ENCODE results near the gene CILP2. TPM values are rescaled to one million over a fixed set of nuclear protein-coding genes. Genes with fewer than 3 reads are reported as not detected.
A peak's percentile ranks its signal among the peaks of the same experiment; 100 is the strongest.

Gene CILP2
- total and polyA plus RNA-seq, 9 of the 15 experiments (the other 6 are each of a cell fraction or from before 2014, with no cell fraction given) = 0.04 to 0.35 (median 0.05) TPM; not detected in 2

- ATAC-seq = peak; percentile 4; the same call in 2 of the 3 replicates
- TF ChIP-seq POLR2G (IDR thresholded peaks at IDR 0.05; ENCODE audit: low read depth, low read length) (peak; percentile 45; the same call in 1 of the 2 replicates), MAFK (IDR thresholded peaks at IDR 0.05; ENCODE audit: low read length) (no peak), EGR1 (conservative IDR thresholded peaks at IDR 0.05) (0 out of 2 replicates have a peak, but pooled peaks have one; percentile 5), NR4A1 (CRISPR knock-in tag; IDR thresholded peaks at IDR 0.05) (no peak), NR4A1 (tag; IDR thresholded peaks at IDR 0.05) (no peak), YY1 (IDR thresholded peaks at IDR 0.05; ENCODE audit: borderline replicate concordance in 1 of 3, control insufficient read depth in 1 of 3, extremely low read depth in 1 of 3, insufficient read depth in 3 of 3, insufficient read length in 1 of 3, insufficient replicate concordance in 2 of 3, low read depth in 1 of 3, low read length in 2 of 3) (no peak), RBFOX2 (IDR thresholded peaks at IDR 0.05; ENCODE audit: low read depth, low read length) (peak; percentile 62), ZNF740 (CRISPR knock-in tag; IDR thresholded peaks at IDR 0.05) (0 out of 2 replicates have a peak, but pooled peaks have one; percentile 41), ZNF740 (tag; IDR thresholded peaks at IDR 0.05) (no peak), ZFX (CRISPR knock-in tag; IDR thresholded peaks at IDR 0.05) (0 out of 2 replicates have a peak, but pooled peaks have one; percentile 17)
- TF ChIP-seq, protein P1, sequence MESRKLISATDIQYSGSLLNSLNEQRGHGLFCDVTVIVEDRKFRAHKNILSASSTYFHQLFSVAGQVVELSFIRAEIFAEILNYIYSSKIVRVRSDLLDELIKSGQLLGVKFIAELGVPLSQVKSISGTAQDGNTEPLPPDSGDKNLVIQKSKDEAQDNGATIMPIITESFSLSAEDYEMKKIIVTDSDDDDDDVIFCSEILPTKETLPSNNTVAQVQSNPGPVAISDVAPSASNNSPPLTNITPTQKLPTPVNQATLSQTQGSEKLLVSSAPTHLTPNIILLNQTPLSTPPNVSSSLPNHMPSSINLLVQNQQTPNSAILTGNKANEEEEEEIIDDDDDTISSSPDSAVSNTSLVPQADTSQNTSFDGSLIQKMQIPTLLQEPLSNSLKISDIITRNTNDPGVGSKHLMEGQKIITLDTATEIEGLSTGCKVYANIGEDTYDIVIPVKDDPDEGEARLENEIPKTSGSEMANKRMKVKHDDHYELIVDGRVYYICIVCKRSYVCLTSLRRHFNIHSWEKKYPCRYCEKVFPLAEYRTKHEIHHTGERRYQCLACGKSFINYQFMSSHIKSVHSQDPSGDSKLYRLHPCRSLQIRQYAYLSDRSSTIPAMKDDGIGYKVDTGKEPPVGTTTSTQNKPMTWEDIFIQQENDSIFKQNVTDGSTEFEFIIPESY (CRISPR knock-in tag; IDR thresholded peaks at IDR 0.05) = peak; percentile 88
- TF ChIP-seq, protein P2, sequence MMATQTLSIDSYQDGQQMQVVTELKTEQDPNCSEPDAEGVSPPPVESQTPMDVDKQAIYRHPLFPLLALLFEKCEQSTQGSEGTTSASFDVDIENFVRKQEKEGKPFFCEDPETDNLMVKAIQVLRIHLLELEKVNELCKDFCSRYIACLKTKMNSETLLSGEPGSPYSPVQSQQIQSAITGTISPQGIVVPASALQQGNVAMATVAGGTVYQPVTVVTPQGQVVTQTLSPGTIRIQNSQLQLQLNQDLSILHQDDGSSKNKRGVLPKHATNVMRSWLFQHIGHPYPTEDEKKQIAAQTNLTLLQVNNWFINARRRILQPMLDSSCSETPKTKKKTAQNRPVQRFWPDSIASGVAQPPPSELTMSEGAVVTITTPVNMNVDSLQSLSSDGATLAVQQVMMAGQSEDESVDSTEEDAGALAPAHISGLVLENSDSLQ (IDR thresholded peaks at IDR 0.05) = 0 out of 2 replicates have a peak, but pooled peaks have one; percentile 32
- H3K4me3 ChIP-seq = no peak overlapping the region
- peaks cover 72% of the 10 kb centered on the region; the same call in 2 of the 3 replicates for H3K36me3 ChIP-seq (ENCODE audit: control insufficient read depth, insufficient read depth, low read length)
- peaks cover 5% of the 10 kb centered on the region for H3K9me1 ChIP-seq (ENCODE audit: control insufficient read depth, insufficient read depth, low read length)
- in situ Hi-C loops (cut with MboI) = loop anchor here (25.0 kb wide), 1 partner anchor 112 kb away; the partner anchor contains the start of genes GMIP and LPAR2
- WGBS (ENCODE audit: insufficient coverage, low coverage, missing lambda C conversion rate) = 92% methylated on average over 22 of the region's 23 CpGs
- BruUV-seq (replicated peaks) = no TSS peak
- H2AFZ ChIP-seq (ENCODE audit: low read depth, low read length) = no peak overlapping the region
- no peak overlapping the region for H3K27ac ChIP-seq (ENCODE audit: extremely low read depth, low read depth, low read length)
- CTCF ChIA-PET (ENCODE audit: low intra/inter-chr PET ratio) = no interaction called here
- H3K4me1 ChIP-seq (replicated peaks in 1 of 2; ENCODE audit: control insufficient read depth in 2 of 2, insufficient read depth in 2 of 2, low read length in 2 of 2) = peaks cover 0 to 28% of the 10 kb centered on the region in 2 experiments; a peak in 2 of 5 replicates
- peak overlapping the region in 1 of 2 experiments; percentile 60; a peak in 2 of 4 replicates for H3K9ac ChIP-seq (ENCODE audit: insufficient read depth in 1 of 2, low read depth in 2 of 2, low read length in 2 of 2)
- H3K79me2 ChIP-seq (ENCODE audit: control insufficient read depth, insufficient read depth, low read length) = peaks cover 43% of the 10 kb centered on the region
- intact Hi-C loops (cut with micrococcal nuclease) = no loop called here
- no peaks in the 10 kb centered on the region for H3K9me3 ChIP-seq (replicated peaks; ENCODE audit: control insufficient read depth, insufficient read depth, low read depth, low read length)
- H3K4me2 ChIP-seq (ENCODE audit: insufficient read depth, low read length) = no peak overlapping the region
- no peaks in the 10 kb centered on the region for H3K27me3 ChIP-seq (ENCODE audit: control insufficient read depth in 2 of 2, insufficient read depth in 2 of 2, low read length in 2 of 2)
- POLR2A ChIA-PET = interaction anchor here (1.2 kb wide), 1 partner anchor 10 kb away, joined by 5 read pairs; the partner anchor contains the start of genes NDUFA13 and TSSK6
- FAIRE-seq = no peak
- DNase-seq (ENCODE audit: extremely low read depth in 1 of 4, low spot score in 3 of 4) = no peak
- H4K20me1 ChIP-seq (replicated peaks; ENCODE audit: control insufficient read depth, insufficient read depth, low read length) = 0 out of 2 replicates have a peak, but pooled peaks cover 5% of the 10 kb centered on the region
Measured at GRCh38 chr19:19525611-19526380, 12.3 kb upstream of the CILP2 start.

Measured in K562 (cell line).